ENCODE measurements around the gene PSRC1. TPM values are rescaled to one million over a fixed set of nuclear protein-coding genes. Genes with fewer than 3 reads are reported as not detected.
A peak's percentile ranks its signal among the peaks of the same experiment; 100 is the strongest.

The PSRC1 gene
- total RNA-seq, 4 donors from 2014 or later = 2.3 to 13.1 (median 8.7) TPM

- peaks cover 6 to 42% (median 14%) of the 10 kb centered on the region in 3 donors for H3K4me1 ChIP-seq
- intact Hi-C loops (cut with DNase I) = no loop called here
- H3K27ac ChIP-seq = peak overlapping the region; percentile 75 to 83 (median 80)
- H3K36me3 ChIP-seq = peaks cover 4 to 89% (median 17%) of the 10 kb centered on the region in 3 donors
- WGBS, 2 donors = 50 to 86% methylated on average over 1 to 10 of the region's 17 CpGs
- no peaks in the 10 kb centered on the region for H3K27me3 ChIP-seq
- H3K4me3 ChIP-seq = no peak overlapping the region
- no peaks in the 10 kb centered on the region for H3K9me3 ChIP-seq
- no peak for TF ChIP-seq CTCF (IDR thresholded peaks at IDR 0.05)
- no peak for TF ChIP-seq POLR2A (IDR thresholded peaks at IDR 0.05)
- DNase-seq = no peak
Observed at GRCh38 chr1:109267743-109268300, 15.1 kb downstream of the PSRC1 start.

GRCh38 chr1:109266965-109267364 is 16.0 kb downstream of the PSRC1 start:
- Histone ChIP-seq H3K27ac (peak overlapping the region; percentile 75 to 83 (median 80)), H3K4me3 (no peak overlapping the region), H3K4me1 (peaks cover 11 to 45% (median 20%) of the 10 kb centered on the region in 3 donors), H3K9me3 (no peaks in the 10 kb centered on the region), H3K36me3 (peaks cover 4 to 84% (median 17%) of the 10 kb centered on the region in 3 donors), H3K27me3 (no peaks in the 10 kb centered on the region)
- no peak for DNase-seq
- no peak for TF ChIP-seq POLR2A (IDR thresholded peaks at IDR 0.05)
- no peak for TF ChIP-seq CTCF (IDR thresholded peaks at IDR 0.05)
- intact Hi-C loops (cut with DNase I) = no loop called here
- 51 to 59% methylated on average over 6 to 10 of the region's 11 CpGs for WGBS, 2 donors

- intact Hi-C loops (cut with DNase I) = no loop called here
- Histone ChIP-seq H3K27ac (peak overlapping the region in 2 of 4 donors; percentile 25 to 75), H3K36me3 (peaks cover 4 to 84% (median 17%) of the 10 kb centered on the region in 3 donors), H3K4me3 (no peak overlapping the region), H3K4me1 (peaks cover 11 to 49% (median 20%) of the 10 kb centered on the region in 3 donors), H3K9me3 (no peaks in the 10 kb centered on the region), H3K27me3 (no peaks in the 10 kb centered on the region)
- no peak for DNase-seq
- TF ChIP-seq CTCF (IDR thresholded peaks at IDR 0.05) (no peak), POLR2A (IDR thresholded peaks at IDR 0.05) (no peak)
- WGBS, 2 donors = 90 to 100% methylated on average over 2 to 3 of the region's 13 CpGs
Observed at GRCh38 chr1:109265741-109266330, 17.1 kb downstream of the PSRC1 start.

- TF ChIP-seq CTCF (IDR thresholded peaks at IDR 0.05) = no peak
- TF ChIP-seq POLR2A (IDR thresholded peaks at IDR 0.05) = no peak
- DNase-seq = no peak
- Histone ChIP-seq H3K36me3 (peaks cover 4 to 84% (median 17%) of the 10 kb centered on the region in 3 donors), H3K27me3 (no peaks in the 10 kb centered on the region), H3K4me1 (peaks cover 11 to 49% (median 20%) of the 10 kb centered on the region in 3 donors), H3K4me3 (no peak overlapping the region), H3K27ac (peak overlapping the region in 1 of 4 donors; percentile 90), H3K9me3 (no peaks in the 10 kb centered on the region)
- 70% methylated on average over 3 of the region's 4 CpGs; no CpG with 5 or more reads in 1 of the 2 donors for WGBS, 2 donors
- intact Hi-C loops (cut with DNase I) = no loop called here
Observed at GRCh38 chr1:109265016-109265415, 17.9 kb downstream of the PSRC1 start.

GRCh38 chr1:109264379-109264755 is 18.6 kb downstream of the PSRC1 start:
- no peak for DNase-seq
- TF ChIP-seq CTCF (IDR thresholded peaks at IDR 0.05) = no peak
- no peak for TF ChIP-seq POLR2A (IDR thresholded peaks at IDR 0.05)
- Histone ChIP-seq H3K36me3 (peaks cover 4 to 83% (median 17%) of the 10 kb centered on the region in 3 donors), H3K27ac (peak overlapping the region in 3 of 4 donors; percentile 86 to 93 (median 90)), H3K27me3 (no peaks in the 10 kb centered on the region), H3K4me3 (no peak overlapping the region), H3K4me1 (peaks cover 11 to 54% (median 20%) of the 10 kb centered on the region in 3 donors), H3K9me3 (no peaks in the 10 kb centered on the region)
- intact Hi-C loops (cut with DNase I) = no loop called here
- 100% methylated on average over 1 to 2 of the region's 9 CpGs for WGBS, 2 donors
